HG02623 (cell line): Measurements from ENCODE around the gene LGALS1.
A peak's percentile ranks its signal among the peaks of the same experiment; 100 is the strongest.
"Not testable (repeated sequence)": the region's sequence is repeated elsewhere in the genome, so short reads cannot be mapped to it uniquely, and the experiment has no call there.

Experiments used
- ATAC-seq: cut with Tn5 transposase; IDR thresholded peaks from one replicate; pipeline ENCODE4 v1.9.1; 2021; ENCODE audit warnings: moderate library complexity; ENCODE audit not compliant: unreplicated experiment

LGALS1 gene

GRCh38 chr22:37686002-37686982 lies 10.9 kb downstream of the LGALS1 start, which contains the start of gene NOL12:
Gene NOL12 (plus strand): TSS chr22:37686343. CDS start chr22:37686393, 50 bp downstream.
- peak; percentile 85 for ATAC-seq

GRCh38 chr22:37690407-37690806 lies 15.0 kb downstream of the LGALS1 start:
- no peak for ATAC-seq

- no peak for ATAC-seq
These were observed 15.6 kb downstream of the LGALS1 start for GRCh38 chr22:37690901-37691504.

GRCh38 chr22:37692627-37693285 lies 17.3 kb downstream of the LGALS1 start:
- no peak for ATAC-seq

- not testable (repeated sequence) for ATAC-seq
These were observed 18.7 kb downstream of the LGALS1 start for GRCh38 chr22:37694131-37694530.

- ATAC-seq = not testable (repeated sequence)
These were observed 20.8 kb downstream of the LGALS1 start for GRCh38 chr22:37696260-37696656.

GRCh38 chr22:37696657-37697537 lies 21.5 kb downstream of the LGALS1 start, which contains the start of gene TRIOBP:
Gene TRIOBP (plus strand): TSS chr22:37697048. CDS start chr22:37701366, 4,318 bp downstream.
- ATAC-seq = peak; percentile 82

- ATAC-seq = no peak
These were observed 22.1 kb downstream of the LGALS1 start for GRCh38 chr22:37697538-37697835.

GRCh38 chr22:37701141-37701786 lies 25.8 kb downstream of the LGALS1 start:
- ATAC-seq = no peak

- ATAC-seq = no peak
These were observed 28.5 kb downstream of the LGALS1 start for GRCh38 chr22:37703906-37704305.

GRCh38 chr22:37704645-37705044 lies 29.2 kb downstream of the LGALS1 start:
- ATAC-seq = no peak

- ATAC-seq = no peak
These were observed 29.8 kb downstream of the LGALS1 start for GRCh38 chr22:37705205-37705604.

- ATAC-seq = no peak
These were observed 33.4 kb downstream of the LGALS1 start for GRCh38 chr22:37708580-37709444.

GRCh38 chr22:37709445-37709765 lies 34.0 kb downstream of the LGALS1 start:
- no peak for ATAC-seq

GRCh38 chr22:37710675-37711074 lies 35.2 kb downstream of the LGALS1 start:
- ATAC-seq = no peak

- ATAC-seq = no peak
These were observed 36.1 kb downstream of the LGALS1 start for GRCh38 chr22:37711490-37711889.

GRCh38 chr22:37713761-37714160 lies 38.3 kb downstream of the LGALS1 start:
- ATAC-seq = no peak

- no peak for ATAC-seq
These were observed 39.2 kb downstream of the LGALS1 start for GRCh38 chr22:37714634-37715033.

GRCh38 chr22:37715760-37716159 lies 40.3 kb downstream of the LGALS1 start:
- no peak for ATAC-seq
